Liver (tissue), 9 donors: ENCODE data around the gene NSG1. TPM values are rescaled to one million over a fixed set of nuclear protein-coding genes. Genes with fewer than 3 reads are reported as not detected.

Experiments used
- DNase-seq: peaks from one replicate; pipeline ENCODE4 v3.0.0-alpha.2; 2017; ENCODE audit warnings: low spot score
- H3K27ac ChIP-seq, 2 donors: one replicate each; pipeline ENCODE4 v1.7.0; 2013; ENCODE audit warnings: inconsistent platforms in 2 of 2, low read length in 2 of 2, control low read depth in 1 of 2, low read depth in 1 of 2, mild to moderate bottlenecking in 1 of 2
- H3K27me3 ChIP-seq, 4 donors: one replicate each; pipeline versions ENCODE4 v1.6.1 to v1.7.0; 2013; ENCODE audit warnings: low read length in 3 of 4, inconsistent platforms in 1 of 4, mild to moderate bottlenecking in 1 of 4, moderate library complexity in 1 of 4; ENCODE audit not compliant: control insufficient read depth in 4 of 4, insufficient read depth in 4 of 4
- H3K36me3 ChIP-seq, 4 donors: one replicate each; pipeline versions ENCODE4 v1.6.1 to v1.7.0; 2013; ENCODE audit warnings: low read length in 3 of 4, mild to moderate bottlenecking in 3 of 4, low read depth in 1 of 4, moderate library complexity in 1 of 4; ENCODE audit not compliant: control insufficient read depth in 4 of 4, insufficient read depth in 3 of 4
- H3K4me1 ChIP-seq, 4 donors: one replicate each; pipeline versions ENCODE4 v1.6.1 to v1.7.0; 2013; ENCODE audit warnings: low read length in 3 of 4, mild to moderate bottlenecking in 3 of 4, moderate library complexity in 1 of 4; ENCODE audit not compliant: control insufficient read depth in 4 of 4, insufficient read depth in 4 of 4
- H3K4me3 ChIP-seq, 3 donors: one replicate each; pipeline versions ENCODE4 v1.6.1 to v1.7.0; 2013; ENCODE audit warnings: low read length in 3 of 3, control low read depth in 1 of 3, low read depth in 1 of 3, mild to moderate bottlenecking in 1 of 3
- H3K9ac ChIP-seq, 2 donors: one replicate each; pipeline ENCODE4 v1.7.0; 2013; ENCODE audit warnings: low read length in 2 of 2, mild to moderate bottlenecking in 2 of 2, moderate library complexity in 2 of 2, control low read depth in 1 of 2, low read depth in 1 of 2
- H3K9me3 ChIP-seq, 4 donors: one replicate each; pipeline versions ENCODE4 v1.6.1 to v1.7.0; 2013; ENCODE audit warnings: low read length in 3 of 4; ENCODE audit not compliant: control insufficient read depth in 4 of 4
- EGR1 ChIP-seq, 2 donors: IDR thresholded peaks; 2 replicates each; pipeline ENCODE4 v1.6.1; 2016 to 2018; ENCODE audit warnings: antibody characterized with exemption in 2 of 2, low read depth in 2 of 2
- FOXA1 ChIP-seq: IDR thresholded peaks from 2 replicates; pipeline ENCODE4 v1.6.1; 2016; ENCODE audit warnings: antibody characterized with exemption
- FOXA2 ChIP-seq: IDR thresholded peaks from 2 replicates; pipeline ENCODE4 v1.6.1; 2016; ENCODE audit warnings: antibody characterized with exemption
- GABPA ChIP-seq, 2 donors: IDR thresholded peaks in 1 of 2; conservative IDR thresholded peaks in 1 of 2; 2 replicates each; pipeline ENCODE4 v1.6.1; 2016; ENCODE audit warnings: antibody characterized with exemption in 2 of 2, mild to moderate bottlenecking in 1 of 2, moderate library complexity in 1 of 2
- HNF4A ChIP-seq, 2 donors: conservative IDR thresholded peaks; 2 replicates each; pipeline ENCODE4 v1.6.1; 2016; ENCODE audit warnings: antibody characterized with exemption in 2 of 2, mild to moderate bottlenecking in 2 of 2
- HNF4G ChIP-seq: IDR thresholded peaks from 2 replicates; pipeline ENCODE4 v1.6.1; 2016; ENCODE audit warnings: antibody characterized with exemption
- JUND ChIP-seq, 2 donors: IDR thresholded peaks; 2 replicates each; pipeline ENCODE4 v1.6.1; 2016; ENCODE audit warnings: antibody characterized with exemption in 2 of 2
- NR2F2 ChIP-seq: IDR thresholded peaks from 2 replicates; pipeline ENCODE4 v1.6.1; 2016; ENCODE audit warnings: antibody characterized with exemption
- RAD21 ChIP-seq, 2 donors: IDR thresholded peaks; 2 replicates each; pipeline ENCODE4 v1.6.1; 2016; ENCODE audit warnings: antibody characterized with exemption in 2 of 2, mild to moderate bottlenecking in 2 of 2
- REST ChIP-seq: IDR thresholded peaks from 2 replicates; pipeline ENCODE4 v1.6.1; 2016; ENCODE audit warnings: antibody characterized with exemption, mild to moderate bottlenecking
- RXRA ChIP-seq, 2 donors: IDR thresholded peaks; 2 replicates each; pipeline ENCODE4 v1.6.1; 2017 to 2018; ENCODE audit warnings: antibody characterized with exemption in 2 of 2, mild to moderate bottlenecking in 1 of 2
- SP1 ChIP-seq: IDR thresholded peaks from 2 replicates; pipeline ENCODE4 v1.6.1; 2018; ENCODE audit warnings: antibody characterized with exemption, mild to moderate bottlenecking
- TAF1 ChIP-seq: conservative IDR thresholded peaks from 2 replicates; pipeline ENCODE4 v1.6.1; 2016; ENCODE audit warnings: antibody characterized with exemption, mild to moderate bottlenecking
- YY1 ChIP-seq: IDR thresholded peaks from 2 replicates; pipeline ENCODE4 v1.6.1; 2016; ENCODE audit warnings: antibody characterized with exemption, mild to moderate bottlenecking
- ZBTB33 ChIP-seq: IDR thresholded peaks from 2 replicates; pipeline ENCODE4 v1.6.1; 2016; ENCODE audit warnings: antibody characterized with exemption
- WGBS: extraction: QIAGEN DNeasy Blood & Tissue Kit; methylation state at CpG from one replicate; pipeline ENCODE4 v1.1.7; 2013; 5-methylcytosine and 5-hydroxymethylcytosine counted together
- polyA plus RNA-seq, 2 donors: library from polyadenylated mRNA; stranded (reverse) in 1 of 2; unstranded in 1 of 2; fragments of 200-250 nt in 1 of 2; fragments of >200 nt in 1 of 2; fragmentation: Nextera tagmentation in 1 of 2; extraction: Ambion mirVana in 1 of 2; gene quantifications; one replicate each; pipeline versions ENCODE4 v1.2.1 to v1.2.3, GENCODE V29; 2013 to 2015
- total RNA-seq, 2 donors: library from RNA; depleted of rRNA; stranded (reverse); fragments of >200 nt; gene quantifications; one replicate each; pipeline ENCODE4 v1.2.3, GENCODE V29; 2014
- TF ChIP-seq, protein P1 (sequence below): fragments of 150-350 bp; IDR thresholded peaks from 2 replicates; pipeline ENCODE4 v1.5.1; 2017; ENCODE audit warnings: improper control_type of control experiment, low read depth, low read length; ENCODE audit not compliant: missing input control
- TF ChIP-seq, protein P2 (sequence below): IDR thresholded peaks from 2 replicates; pipeline ENCODE4 v1.6.1; 2016; ENCODE audit warnings: antibody characterized with exemption
- TF ChIP-seq, protein P3 (sequence below): IDR thresholded peaks from 2 replicates; pipeline ENCODE4 v1.6.1; 2016; ENCODE audit warnings: antibody characterized with exemption
- donor health status: healthy.
- donor health status: healthy.
- donor health status: healthy.
- donor health status: healthy.
- donor health status: healthy.

The NSG1 gene
- total and polyA plus RNA-seq, 4 donors, result under 0.01 to 0.33 (median 0.13) TPM

DNA sequence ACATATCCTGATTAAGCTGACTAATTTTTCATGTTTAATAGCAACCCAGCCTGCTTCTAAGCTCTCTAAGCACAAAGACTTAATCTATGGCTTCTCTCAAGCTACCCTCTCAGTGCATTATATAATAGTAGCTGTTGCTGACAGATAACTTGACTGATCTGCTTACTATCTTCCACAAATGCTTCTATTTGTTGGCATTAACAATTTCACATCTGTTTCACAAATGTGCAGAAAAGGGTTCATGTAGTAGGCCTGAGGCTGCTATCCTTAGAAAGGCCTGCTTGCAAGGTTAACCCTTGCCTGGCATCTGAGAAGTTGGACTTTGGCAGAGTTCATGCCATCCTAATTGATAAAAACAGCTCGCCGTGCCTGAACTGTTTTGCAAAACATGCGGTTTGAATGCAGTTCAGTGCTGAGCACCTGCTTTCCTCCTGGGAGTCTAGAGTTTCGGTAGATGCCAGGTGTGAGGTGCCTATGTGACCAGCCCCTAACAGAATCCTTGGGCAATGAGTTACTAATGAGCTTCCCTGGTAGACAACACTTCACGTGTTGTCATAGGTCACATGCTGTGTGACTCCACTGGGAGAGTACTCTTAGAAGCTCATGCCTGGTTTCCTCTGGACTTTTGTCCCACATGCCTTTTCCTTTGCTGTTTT, 68.4 kb downstream of the NSG1 start:
- TF ChIP-seq ZBTB33 (no peak), RAD21 (IDR thresholded peaks at IDR 0.05) (no peak), FOXA1 (no peak), TAF1 (no peak), FOXA2 (no peak), NR2F2 (no peak), REST (no peak), HNF4G (no peak), EGR1 (IDR thresholded peaks at IDR 0.05; ENCODE audit: low read depth in 2 of 2) (no peak), HNF4A (conservative IDR thresholded peaks at IDR 0.05) (no peak), GABPA (IDR thresholded peaks at IDR 0.05 in 1 of 2, conservative IDR thresholded peaks at IDR 0.05 in 1 of 2) (no peak), JUND (IDR thresholded peaks at IDR 0.05) (no peak), SP1 (no peak), YY1 (no peak), RXRA (IDR thresholded peaks at IDR 0.05) (no peak)
- TF ChIP-seq, protein P1, sequence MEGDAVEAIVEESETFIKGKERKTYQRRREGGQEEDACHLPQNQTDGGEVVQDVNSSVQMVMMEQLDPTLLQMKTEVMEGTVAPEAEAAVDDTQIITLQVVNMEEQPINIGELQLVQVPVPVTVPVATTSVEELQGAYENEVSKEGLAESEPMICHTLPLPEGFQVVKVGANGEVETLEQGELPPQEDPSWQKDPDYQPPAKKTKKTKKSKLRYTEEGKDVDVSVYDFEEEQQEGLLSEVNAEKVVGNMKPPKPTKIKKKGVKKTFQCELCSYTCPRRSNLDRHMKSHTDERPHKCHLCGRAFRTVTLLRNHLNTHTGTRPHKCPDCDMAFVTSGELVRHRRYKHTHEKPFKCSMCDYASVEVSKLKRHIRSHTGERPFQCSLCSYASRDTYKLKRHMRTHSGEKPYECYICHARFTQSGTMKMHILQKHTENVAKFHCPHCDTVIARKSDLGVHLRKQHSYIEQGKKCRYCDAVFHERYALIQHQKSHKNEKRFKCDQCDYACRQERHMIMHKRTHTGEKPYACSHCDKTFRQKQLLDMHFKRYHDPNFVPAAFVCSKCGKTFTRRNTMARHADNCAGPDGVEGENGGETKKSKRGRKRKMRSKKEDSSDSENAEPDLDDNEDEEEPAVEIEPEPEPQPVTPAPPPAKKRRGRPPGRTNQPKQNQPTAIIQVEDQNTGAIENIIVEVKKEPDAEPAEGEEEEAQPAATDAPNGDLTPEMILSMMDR, result no peak
- TF ChIP-seq, protein P2, sequence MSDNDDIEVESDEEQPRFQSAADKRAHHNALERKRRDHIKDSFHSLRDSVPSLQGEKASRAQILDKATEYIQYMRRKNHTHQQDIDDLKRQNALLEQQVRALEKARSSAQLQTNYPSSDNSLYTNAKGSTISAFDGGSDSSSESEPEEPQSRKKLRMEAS, result no peak
- TF ChIP-seq, protein P3, sequence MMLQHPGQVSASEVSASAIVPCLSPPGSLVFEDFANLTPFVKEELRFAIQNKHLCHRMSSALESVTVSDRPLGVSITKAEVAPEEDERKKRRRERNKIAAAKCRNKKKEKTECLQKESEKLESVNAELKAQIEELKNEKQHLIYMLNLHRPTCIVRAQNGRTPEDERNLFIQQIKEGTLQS, result no peak
- Histone ChIP-seq H3K9ac (no peak overlapping the region), H3K4me3 (no peak overlapping the region), H3K36me3 (peaks cover 5 to 66% (median 55%) of the 10 kb centered on the region in 4 donors), H3K9me3 (no peaks in the 10 kb centered on the region), H3K4me1 (no peaks in the 10 kb centered on the region), H3K27ac (no peak overlapping the region), H3K27me3 (no peaks in the 10 kb centered on the region)
- 93% methylated on average over 5 of the region's 5 CpGs for WGBS
- no peak for DNase-seq
